ENCODE measurements around the gene FBRSL1. TPM values are rescaled to one million over a fixed set of nuclear protein-coding genes. Genes with fewer than 3 reads are reported as not detected.

Gene FBRSL1
- total RNA-seq, 1 donor from 2014 or later, result 58.6 TPM

- intact Hi-C loops (cut with DNase I), result no loop called here
- DNase-seq, result peak; percentile 71
- ATAC-seq (ENCODE audit: poor library complexity), result no peak
Observed at GRCh38 chr12:132505105-132505851, 15.3 kb downstream of the FBRSL1 start.

GRCh38 chr12:132505852-132506219, 15.9 kb downstream of the FBRSL1 start:
- no peak for DNase-seq
- intact Hi-C loops (cut with DNase I), result no loop called here
- no peak for ATAC-seq (ENCODE audit: poor library complexity)

DNA sequence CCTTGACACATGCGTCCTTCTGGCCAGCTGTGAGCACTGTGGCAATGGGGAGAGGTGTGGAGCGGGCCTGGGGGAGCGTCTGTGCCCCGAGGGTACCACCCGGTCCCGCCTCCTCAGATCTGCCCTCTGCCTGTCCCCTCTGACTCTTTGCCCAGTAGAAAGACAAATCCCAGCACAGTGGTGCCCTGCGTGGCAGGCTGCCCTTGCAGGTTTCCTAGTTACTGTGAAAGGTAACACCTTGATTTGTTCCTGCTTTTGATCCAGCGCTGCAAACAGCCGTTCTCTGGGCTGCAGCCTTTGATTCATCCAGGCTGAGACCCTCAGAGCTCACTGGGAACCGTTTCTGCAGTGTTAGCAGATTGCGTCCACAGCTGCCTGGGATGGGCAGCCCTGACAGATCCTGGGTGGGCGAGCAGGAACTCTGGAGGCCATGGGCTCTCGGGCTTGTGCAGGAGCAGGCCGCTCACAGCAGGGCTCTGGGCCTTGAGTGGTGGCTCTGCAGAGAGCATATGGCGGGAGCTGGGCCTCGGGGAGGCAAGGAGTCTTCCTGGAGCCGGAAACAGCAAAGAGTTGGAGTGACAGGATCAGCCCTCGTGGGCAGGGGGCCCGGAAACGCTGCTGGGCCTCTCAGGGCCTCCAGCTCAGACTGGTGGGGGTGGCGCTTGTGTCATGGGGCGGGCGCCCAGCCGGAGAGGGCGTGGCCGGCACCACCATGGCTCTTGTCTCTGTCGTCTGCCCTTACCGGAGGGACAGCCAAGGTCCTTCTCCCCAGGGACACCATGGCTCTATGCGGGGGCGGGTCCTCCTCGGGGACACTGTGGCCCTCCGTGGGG, 16.6 kb downstream of the FBRSL1 start:
- intact Hi-C loops (cut with DNase I), result no loop called here
- DNase-seq, result peak; percentile 94
- ATAC-seq (ENCODE audit: poor library complexity), result peak; percentile 90

DNA sequence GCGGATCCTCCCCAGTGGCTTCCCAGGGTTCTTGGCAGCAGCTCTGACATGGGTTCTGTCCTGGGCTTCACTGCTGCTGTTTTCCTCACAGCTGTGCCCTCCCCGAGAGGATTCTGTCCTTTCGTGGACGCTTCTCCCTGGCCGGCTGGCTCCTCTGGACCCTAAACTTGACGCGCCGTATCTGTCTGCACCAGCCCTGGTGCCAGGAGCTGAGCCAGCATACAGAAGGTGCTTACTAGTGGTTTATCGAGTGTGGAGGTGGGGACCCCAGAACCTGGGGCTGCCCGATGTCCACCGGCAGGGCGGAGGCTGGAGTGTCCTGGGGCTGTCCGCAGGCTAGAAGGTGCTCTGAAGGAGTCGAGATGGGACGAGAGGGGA, 17.2 kb downstream of the FBRSL1 start:
- intact Hi-C loops (cut with DNase I), result no loop called here
- no peak for DNase-seq
- ATAC-seq (ENCODE audit: poor library complexity), result no peak

- intact Hi-C loops (cut with DNase I), result no loop called here
- DNase-seq, result no peak
- ATAC-seq (ENCODE audit: poor library complexity), result no peak
Observed at GRCh38 chr12:132507656-132508490, 17.9 kb downstream of the FBRSL1 start.

DNA sequence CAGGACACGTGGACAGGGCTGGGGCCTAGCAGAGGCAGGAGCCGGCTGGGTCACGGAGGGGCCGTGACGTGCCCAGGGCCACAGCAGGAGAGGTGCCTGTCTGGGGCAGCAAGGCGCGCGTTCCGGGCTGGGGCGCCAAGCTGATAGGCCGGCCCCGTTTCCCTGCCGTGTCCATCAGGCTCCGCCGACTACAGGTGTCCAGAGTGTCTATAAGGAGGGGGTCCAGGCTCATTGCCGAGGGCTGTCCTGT, 18.5 kb downstream of the FBRSL1 start:
- ATAC-seq (ENCODE audit: poor library complexity) (no peak), DNase-seq (no peak)
- intact Hi-C loops (cut with DNase I), result no loop called here

DNA sequence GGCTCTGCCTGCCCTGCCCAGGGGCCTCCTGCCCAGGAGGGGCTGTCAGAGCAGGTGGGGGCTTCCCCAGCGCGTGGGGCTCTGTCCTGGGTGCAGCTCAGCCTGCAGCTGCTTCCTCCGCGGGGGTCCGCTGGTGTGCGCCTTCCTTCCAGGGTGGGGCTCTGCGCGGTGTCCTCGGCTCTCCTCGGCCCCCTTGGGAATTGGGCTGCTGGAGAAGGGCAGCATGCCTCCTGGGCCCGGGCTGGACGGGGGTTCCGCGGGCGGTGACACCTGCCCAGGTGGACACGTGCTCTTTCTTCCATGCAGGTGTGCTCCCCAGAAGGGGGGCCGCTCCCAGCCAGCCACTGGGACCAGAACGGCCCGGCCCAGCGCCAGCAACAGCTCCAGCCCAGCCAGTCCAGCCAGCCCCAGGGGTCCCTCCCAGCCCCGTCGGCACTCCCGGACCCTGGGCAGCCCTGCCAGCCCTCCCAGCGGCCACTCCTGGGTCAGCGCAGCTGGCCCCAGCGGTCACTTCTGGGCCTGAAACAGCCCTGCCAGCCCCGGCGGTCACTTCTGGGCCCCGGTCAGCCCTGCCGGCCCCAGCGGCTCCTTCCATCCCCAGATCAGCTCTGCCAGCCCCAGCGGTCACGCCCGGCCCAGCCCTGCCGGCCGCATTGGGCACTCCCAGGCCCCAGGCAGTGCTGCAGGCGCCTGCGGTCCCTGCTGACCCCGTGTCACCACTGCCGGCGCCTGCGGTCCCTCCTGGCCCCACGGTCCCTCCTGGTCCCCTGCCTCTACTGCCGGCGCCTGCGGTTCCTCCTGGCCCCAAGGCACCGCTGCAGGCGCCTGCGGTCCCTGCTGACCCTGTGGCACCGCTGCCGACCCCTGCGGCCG, 19.1 kb downstream of the FBRSL1 start:
- DNase-seq, result no peak
- intact Hi-C loops (cut with DNase I), result no loop called here
- ATAC-seq (ENCODE audit: poor library complexity), result no peak

GRCh38 chr12:132510111-132510724, 20.3 kb downstream of the FBRSL1 start:
- intact Hi-C loops (cut with DNase I), result no loop called here
- no peak for ATAC-seq (ENCODE audit: poor library complexity)
- peak; percentile 61 for DNase-seq

GRCh38 chr12:132510746-132511477, 21.0 kb downstream of the FBRSL1 start:
- DNase-seq, result no peak
- no peak for ATAC-seq (ENCODE audit: poor library complexity)
- intact Hi-C loops (cut with DNase I), result no loop called here

- no peak for ATAC-seq (ENCODE audit: poor library complexity)
Observed at GRCh38 chr12:132511516-132512196, 21.7 kb downstream of the FBRSL1 start.

GRCh38 chr12:132512197-132513069, 22.5 kb downstream of the FBRSL1 start:
- DNase-seq (no peak), ATAC-seq (ENCODE audit: poor library complexity) (no peak)
- intact Hi-C loops (cut with DNase I), result no loop called here

More at GRCh38 chr12:132511516-132512196, 21.7 kb downstream of the FBRSL1 start:
- intact Hi-C loops (cut with DNase I), result no loop called here
- no peak for DNase-seq

DNA sequence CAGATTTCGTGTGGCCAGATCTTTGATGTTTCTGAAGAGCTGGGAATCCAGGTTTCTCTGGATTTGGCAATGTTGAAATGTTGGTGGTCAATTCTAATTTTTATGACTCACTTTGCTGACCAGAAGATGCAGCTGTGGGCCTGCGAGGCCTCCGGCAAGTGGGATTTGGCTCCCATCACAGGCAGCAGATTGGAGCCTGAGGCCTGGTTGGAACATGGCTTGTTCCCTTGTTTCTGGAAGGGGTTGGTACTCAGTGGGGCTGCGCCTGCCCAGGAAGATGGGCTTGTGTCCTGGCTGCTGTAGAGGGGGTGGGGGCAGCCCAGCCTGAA, 23.1 kb downstream of the FBRSL1 start:
- no peak for ATAC-seq (ENCODE audit: poor library complexity)
- no peak for DNase-seq

DNA sequence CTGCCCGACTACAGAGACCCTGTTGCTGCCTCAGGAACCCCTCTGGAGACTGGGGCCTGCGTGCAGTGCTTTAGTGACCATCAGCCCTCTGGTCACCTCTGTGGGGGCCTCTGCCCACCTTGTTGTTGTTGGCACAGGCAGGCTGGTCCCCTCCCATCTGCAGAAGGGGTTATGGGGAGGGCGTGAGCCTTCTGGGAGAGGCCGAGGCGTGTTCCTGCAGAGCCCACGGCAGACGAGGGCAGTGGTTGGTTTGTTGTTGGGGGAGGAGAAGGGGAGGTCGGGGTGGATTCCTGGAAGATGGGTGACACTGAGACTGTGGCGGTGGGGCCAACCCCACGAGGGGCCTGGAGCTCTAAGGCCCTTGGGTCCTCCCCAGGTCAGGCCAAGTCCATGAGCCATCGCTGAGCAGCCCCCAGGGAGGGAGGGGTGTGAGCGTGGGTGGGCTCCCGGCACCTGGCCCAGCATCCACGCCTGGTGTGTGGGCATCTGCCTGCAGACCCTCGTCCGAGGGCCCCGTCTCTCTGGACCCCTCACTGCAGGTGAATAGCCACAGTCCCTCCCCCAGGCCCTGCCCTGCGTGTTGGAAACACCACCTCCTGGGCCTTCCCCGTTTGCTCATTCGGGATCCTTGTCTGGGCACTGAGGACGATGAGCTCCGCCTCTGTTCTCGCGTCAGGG, 23.6 kb downstream of the FBRSL1 start:
- intact Hi-C loops (cut with DNase I), result no loop called here
- DNase-seq (no peak), ATAC-seq (ENCODE audit: poor library complexity) (peak; percentile 7)

More for the DNA sequence above, 23.1 kb downstream of the FBRSL1 start:
- intact Hi-C loops (cut with DNase I), result no loop called here

DNA sequence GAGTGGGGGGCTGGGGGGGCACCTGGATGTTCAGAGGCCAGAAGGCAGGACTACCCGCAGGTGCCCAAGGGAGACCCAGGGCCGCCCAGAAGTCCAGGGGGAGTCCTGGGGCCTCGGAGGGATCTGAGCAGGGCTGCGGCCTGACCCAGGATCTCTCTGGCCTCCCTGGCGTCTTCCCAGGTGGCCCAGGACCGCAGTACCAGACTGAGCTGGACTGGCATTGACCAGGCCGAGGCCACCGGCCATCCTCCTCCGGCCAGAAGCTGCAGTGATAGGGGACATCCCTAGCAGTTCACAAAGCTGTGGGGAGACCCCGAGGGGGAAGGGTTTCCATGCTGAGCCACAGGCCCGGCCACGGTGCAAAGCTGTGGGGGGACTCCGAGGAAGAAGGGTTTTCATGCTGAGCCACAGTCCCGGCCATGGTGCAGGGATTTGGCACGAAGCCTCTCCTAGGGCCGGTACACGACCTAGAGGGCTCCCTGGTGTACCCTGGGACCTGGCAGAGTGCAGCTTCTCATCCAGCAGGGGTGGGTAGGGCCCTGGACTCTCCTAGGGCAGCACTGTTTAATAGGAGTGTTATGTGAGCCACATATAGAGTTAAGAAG, 24.4 kb downstream of the FBRSL1 start:
- intact Hi-C loops (cut with DNase I), result no loop called here
- ATAC-seq (ENCODE audit: poor library complexity), result peak; percentile 59
- no peak for DNase-seq

GRCh38 chr12:132514838-132515237, 24.9 kb downstream of the FBRSL1 start:
- DNase-seq (no peak), ATAC-seq (ENCODE audit: poor library complexity) (no peak)
- intact Hi-C loops (cut with DNase I), result no loop called here
